Measurements from ENCODE around the gene SYNGAP1. TPM values are rescaled to one million over a fixed set of nuclear protein-coding genes. Genes with fewer than 3 reads are reported as not detected.
"Not testable (repeated sequence)": the region's sequence is repeated elsewhere in the genome, so short reads cannot be mapped to it uniquely, and the experiment has no call there.

Gene SYNGAP1
- total RNA-seq, 1 experiment from 2014 or later, result 29.0 TPM

DNA sequence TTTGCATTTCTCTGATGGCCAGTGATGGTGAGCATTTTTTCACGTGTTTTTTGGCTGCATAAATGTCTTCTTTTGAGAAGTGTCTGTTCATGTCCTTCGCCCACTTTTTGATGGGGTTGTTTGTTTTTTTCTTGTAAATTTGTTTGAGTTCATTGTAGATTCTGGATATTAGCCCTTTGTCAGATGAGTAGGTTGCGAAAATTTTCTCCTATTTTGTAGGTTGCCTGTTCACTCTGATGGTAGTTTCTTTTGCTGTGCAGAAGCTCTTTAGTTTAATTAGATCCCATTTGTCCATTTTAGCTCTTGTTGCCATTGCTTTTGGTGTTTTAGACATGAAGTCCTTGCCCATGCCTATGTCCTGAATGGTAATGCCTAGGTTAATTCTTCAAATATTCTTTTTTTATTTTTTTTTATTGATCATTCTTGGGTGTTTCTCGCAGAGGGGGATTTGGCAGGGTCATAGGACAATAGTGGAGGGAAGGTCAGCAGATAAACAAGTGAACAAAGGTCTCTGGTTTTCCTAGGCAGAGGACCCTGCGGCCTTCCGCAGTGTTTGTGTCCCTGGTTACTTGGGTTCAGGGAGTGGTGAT, 64.9 kb downstream of the SYNGAP1 start:
- H3K9me3 ChIP-seq (ENCODE audit: control insufficient read depth, insufficient read depth, low read depth, low read length); intact Hi-C loops (cut with micrococcal nuclease; ENCODE audit: unreplicated experiment); H3K27ac ChIP-seq (ENCODE audit: low read length); CTCF ChIA-PET; DNase-seq (ENCODE audit: low read depth, low spot score); H3K27me3 ChIP-seq (ENCODE audit: control insufficient read depth, insufficient read depth, low read length); POLR2A ChIA-PET; H3K4me1 ChIP-seq (ENCODE audit: control insufficient read depth, insufficient read depth, low read length); in situ Hi-C loops (cut with HindIII; ENCODE audit: low pct_unique_long_range_greater_than_20kb, low sequenced_read_pairs); BruUV-seq (replicated peaks); H3K36me3 ChIP-seq (ENCODE audit: control insufficient read depth, insufficient read depth, low read length); ATAC-seq; H3K4me3 ChIP-seq (ENCODE audit: low read depth in 2 of 2, low read length in 2 of 2): not testable (repeated sequence)

DNA sequence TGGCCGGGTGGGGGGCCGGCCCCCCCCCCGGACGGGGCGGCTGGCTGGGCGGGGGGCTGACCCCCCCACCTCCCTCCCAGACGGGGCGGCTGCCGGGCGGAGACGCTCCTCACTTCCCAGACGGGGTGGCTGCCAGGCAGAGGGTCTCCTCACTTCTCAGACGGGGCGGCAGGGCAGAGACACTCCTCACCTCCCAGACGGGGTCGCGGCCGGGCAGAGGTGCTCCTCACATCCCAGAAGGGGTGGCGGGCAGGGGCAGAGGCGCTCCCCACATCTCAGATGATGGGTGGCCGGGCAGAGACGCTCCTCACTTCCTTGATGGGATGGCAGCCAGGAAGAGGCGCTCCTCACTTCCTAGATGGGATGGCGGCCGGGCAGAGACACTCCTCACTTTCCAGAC, 65.8 kb downstream of the SYNGAP1 start:
- H3K36me3 ChIP-seq (ENCODE audit: control insufficient read depth, insufficient read depth, low read length); H3K27ac ChIP-seq (ENCODE audit: low read length); H3K27me3 ChIP-seq (ENCODE audit: control insufficient read depth, insufficient read depth, low read length); H3K4me3 ChIP-seq (ENCODE audit: low read depth in 2 of 2, low read length in 2 of 2); ATAC-seq; H3K9me3 ChIP-seq (ENCODE audit: control insufficient read depth, insufficient read depth, low read depth, low read length); in situ Hi-C loops (cut with HindIII; ENCODE audit: low pct_unique_long_range_greater_than_20kb, low sequenced_read_pairs); BruUV-seq (replicated peaks); H3K4me1 ChIP-seq (ENCODE audit: control insufficient read depth, insufficient read depth, low read length); POLR2A ChIA-PET; DNase-seq (ENCODE audit: low read depth, low spot score); intact Hi-C loops (cut with micrococcal nuclease; ENCODE audit: unreplicated experiment): not testable (repeated sequence)
- CTCF ChIA-PET, result interaction anchor here (0.7 kb wide), 1 partner anchor 186 kb away, joined by 9 read pairs; no protein-coding TSS in a partner anchor

DNA sequence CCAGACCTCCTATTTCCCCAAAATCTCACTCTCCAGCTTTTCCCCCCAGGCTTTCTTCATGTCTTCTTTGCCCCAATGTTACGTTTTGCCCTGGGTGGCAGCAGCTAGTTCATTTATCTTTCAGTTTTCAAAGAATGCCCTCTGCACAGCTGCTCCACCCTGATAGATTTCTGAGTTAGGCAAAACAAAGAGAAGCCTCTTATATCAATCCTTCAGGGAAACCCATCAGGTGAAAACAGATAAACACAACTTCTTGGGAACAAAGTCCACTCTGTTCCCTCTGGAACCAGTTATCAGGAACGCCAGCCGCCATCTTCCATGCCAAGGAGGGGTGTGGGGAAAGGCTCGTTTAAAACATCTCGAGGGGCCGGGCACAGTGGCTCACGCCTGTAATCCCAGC, 68.5 kb downstream of the SYNGAP1 start:
- Histone ChIP-seq H3K9me3 (ENCODE audit: control insufficient read depth, insufficient read depth, low read depth, low read length) (no peaks in the 10 kb centered on the region), H3K36me3 (ENCODE audit: control insufficient read depth, insufficient read depth, low read length) (no peaks in the 10 kb centered on the region), H3K27ac (ENCODE audit: low read length) (no peak overlapping the region), H3K4me1 (ENCODE audit: control insufficient read depth, insufficient read depth, low read length) (no peaks in the 10 kb centered on the region), H3K4me3 (ENCODE audit: low read depth in 2 of 2, low read length in 2 of 2) (no peak overlapping the region), H3K27me3 (ENCODE audit: control insufficient read depth, insufficient read depth, low read length) (no peaks in the 10 kb centered on the region)
- POLR2A ChIA-PET, result no interaction called here
- CTCF ChIA-PET, result no interaction called here
- DNase-seq (ENCODE audit: low read depth, low spot score) (no peak), ATAC-seq (no peak)
- BruUV-seq (replicated peaks), result no TSS peak
- in situ Hi-C loops (cut with HindIII; ENCODE audit: low pct_unique_long_range_greater_than_20kb, low sequenced_read_pairs) (no loop called here), intact Hi-C loops (cut with micrococcal nuclease; ENCODE audit: unreplicated experiment) (no loop called here)
- TF ChIP-seq, protein P1, sequence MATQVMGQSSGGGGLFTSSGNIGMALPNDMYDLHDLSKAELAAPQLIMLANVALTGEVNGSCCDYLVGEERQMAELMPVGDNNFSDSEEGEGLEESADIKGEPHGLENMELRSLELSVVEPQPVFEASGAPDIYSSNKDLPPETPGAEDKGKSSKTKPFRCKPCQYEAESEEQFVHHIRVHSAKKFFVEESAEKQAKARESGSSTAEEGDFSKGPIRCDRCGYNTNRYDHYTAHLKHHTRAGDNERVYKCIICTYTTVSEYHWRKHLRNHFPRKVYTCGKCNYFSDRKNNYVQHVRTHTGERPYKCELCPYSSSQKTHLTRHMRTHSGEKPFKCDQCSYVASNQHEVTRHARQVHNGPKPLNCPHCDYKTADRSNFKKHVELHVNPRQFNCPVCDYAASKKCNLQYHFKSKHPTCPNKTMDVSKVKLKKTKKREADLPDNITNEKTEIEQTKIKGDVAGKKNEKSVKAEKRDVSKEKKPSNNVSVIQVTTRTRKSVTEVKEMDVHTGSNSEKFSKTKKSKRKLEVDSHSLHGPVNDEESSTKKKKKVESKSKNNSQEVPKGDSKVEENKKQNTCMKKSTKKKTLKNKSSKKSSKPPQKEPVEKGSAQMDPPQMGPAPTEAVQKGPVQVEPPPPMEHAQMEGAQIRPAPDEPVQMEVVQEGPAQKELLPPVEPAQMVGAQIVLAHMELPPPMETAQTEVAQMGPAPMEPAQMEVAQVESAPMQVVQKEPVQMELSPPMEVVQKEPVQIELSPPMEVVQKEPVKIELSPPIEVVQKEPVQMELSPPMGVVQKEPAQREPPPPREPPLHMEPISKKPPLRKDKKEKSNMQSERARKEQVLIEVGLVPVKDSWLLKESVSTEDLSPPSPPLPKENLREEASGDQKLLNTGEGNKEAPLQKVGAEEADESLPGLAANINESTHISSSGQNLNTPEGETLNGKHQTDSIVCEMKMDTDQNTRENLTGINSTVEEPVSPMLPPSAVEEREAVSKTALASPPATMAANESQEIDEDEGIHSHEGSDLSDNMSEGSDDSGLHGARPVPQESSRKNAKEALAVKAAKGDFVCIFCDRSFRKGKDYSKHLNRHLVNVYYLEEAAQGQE (IDR thresholded peaks at IDR 0.05; ENCODE audit: insufficient read depth in 1 of 2, low read depth in 2 of 2, low read length in 1 of 2), result no peak
- TF ChIP-seq POLR2AphosphoS5 (IDR thresholded peaks at IDR 0.05; ENCODE audit: low read depth, low read length), result no peak
- no peak for TF ChIP-seq SIN3A (IDR thresholded peaks at IDR 0.05; ENCODE audit: borderline replicate concordance, insufficient read depth, low read depth, low read length)
- TF ChIP-seq, protein P2, sequence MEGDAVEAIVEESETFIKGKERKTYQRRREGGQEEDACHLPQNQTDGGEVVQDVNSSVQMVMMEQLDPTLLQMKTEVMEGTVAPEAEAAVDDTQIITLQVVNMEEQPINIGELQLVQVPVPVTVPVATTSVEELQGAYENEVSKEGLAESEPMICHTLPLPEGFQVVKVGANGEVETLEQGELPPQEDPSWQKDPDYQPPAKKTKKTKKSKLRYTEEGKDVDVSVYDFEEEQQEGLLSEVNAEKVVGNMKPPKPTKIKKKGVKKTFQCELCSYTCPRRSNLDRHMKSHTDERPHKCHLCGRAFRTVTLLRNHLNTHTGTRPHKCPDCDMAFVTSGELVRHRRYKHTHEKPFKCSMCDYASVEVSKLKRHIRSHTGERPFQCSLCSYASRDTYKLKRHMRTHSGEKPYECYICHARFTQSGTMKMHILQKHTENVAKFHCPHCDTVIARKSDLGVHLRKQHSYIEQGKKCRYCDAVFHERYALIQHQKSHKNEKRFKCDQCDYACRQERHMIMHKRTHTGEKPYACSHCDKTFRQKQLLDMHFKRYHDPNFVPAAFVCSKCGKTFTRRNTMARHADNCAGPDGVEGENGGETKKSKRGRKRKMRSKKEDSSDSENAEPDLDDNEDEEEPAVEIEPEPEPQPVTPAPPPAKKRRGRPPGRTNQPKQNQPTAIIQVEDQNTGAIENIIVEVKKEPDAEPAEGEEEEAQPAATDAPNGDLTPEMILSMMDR (IDR thresholded peaks at IDR 0.05), result no peak
- no peak for TF ChIP-seq TCF7L2 (IDR thresholded peaks at IDR 0.05; ENCODE audit: low read depth, low read length)

All from Panc1 (cell line).